Activated CD8-positive, alpha-beta T cell treated with anti-CD3 and anti-CD28 coated beads, Interleukin-2, amount 10 ng/mL, durations not matched to agents 7 days and 5 days (primary cell): ENCODE results near the gene DIPK1B. TPM values are rescaled to one million over a fixed set of nuclear protein-coding genes. Genes with fewer than 3 reads are reported as not detected.

Experiments
- ATAC-seq: fragments of 150-1000 bp; cut with Tn5 transposase; one replicate; pipeline ENCODE4 v1.10.0; 2021; ENCODE audit warnings: moderate library complexity
- CTCF ChIA-PET: fragments of 350-600 bp; sonication (Branson Sonifier 250); formaldehyde crosslinking; loops from one replicate; lab custom pipeline; 2021; ENCODE audit warnings: antibody characterized with exemption; lab: Charles Lee
- POLR2A ChIA-PET: fragments of 350-600 bp; sonication (Branson Sonifier 250); formaldehyde crosslinking; loops from one replicate; lab custom pipeline; 2021; ENCODE audit warnings: antibody characterized with exemption; lab: Charles Lee
- DNase-seq: peaks from one replicate; pipeline ENCODE4 v3.0.0-alpha.2; 2020
- H3K27ac Mint-ChIP-seq: one replicate; pipeline ENCODE4 v1.8.0; 2021; ENCODE audit warnings: mild to moderate bottlenecking, mixed read lengths
- H3K27me3 Mint-ChIP-seq: one replicate; pipeline ENCODE4 v1.8.0; 2021; ENCODE audit warnings: low read depth, mixed read lengths
- H3K36me3 Mint-ChIP-seq: one replicate; pipeline ENCODE4 v1.8.0; 2021; ENCODE audit warnings: low read depth, mixed read lengths
- H3K4me1 Mint-ChIP-seq: one replicate; pipeline ENCODE4 v1.8.0; 2021; ENCODE audit warnings: low read depth, mixed read lengths
- H3K4me3 Mint-ChIP-seq: one replicate; pipeline ENCODE4 v1.8.0; 2021; ENCODE audit warnings: mild to moderate bottlenecking, mixed read lengths
- H3K9me3 Mint-ChIP-seq: one replicate; pipeline ENCODE4 v1.8.0; 2022; ENCODE audit warnings: mixed read lengths; ENCODE audit not compliant: insufficient read depth
- total RNA-seq, 2 experiments: library from RNA; stranded (reverse); gene quantifications; one replicate each; pipeline ENCODE4 v1.2.3, GENCODE V29; 2021

Gene DIPK1B
- total RNA-seq, 2 experiments from 2014 or later, result 0.16 TPM; not detected in 1

DNA sequence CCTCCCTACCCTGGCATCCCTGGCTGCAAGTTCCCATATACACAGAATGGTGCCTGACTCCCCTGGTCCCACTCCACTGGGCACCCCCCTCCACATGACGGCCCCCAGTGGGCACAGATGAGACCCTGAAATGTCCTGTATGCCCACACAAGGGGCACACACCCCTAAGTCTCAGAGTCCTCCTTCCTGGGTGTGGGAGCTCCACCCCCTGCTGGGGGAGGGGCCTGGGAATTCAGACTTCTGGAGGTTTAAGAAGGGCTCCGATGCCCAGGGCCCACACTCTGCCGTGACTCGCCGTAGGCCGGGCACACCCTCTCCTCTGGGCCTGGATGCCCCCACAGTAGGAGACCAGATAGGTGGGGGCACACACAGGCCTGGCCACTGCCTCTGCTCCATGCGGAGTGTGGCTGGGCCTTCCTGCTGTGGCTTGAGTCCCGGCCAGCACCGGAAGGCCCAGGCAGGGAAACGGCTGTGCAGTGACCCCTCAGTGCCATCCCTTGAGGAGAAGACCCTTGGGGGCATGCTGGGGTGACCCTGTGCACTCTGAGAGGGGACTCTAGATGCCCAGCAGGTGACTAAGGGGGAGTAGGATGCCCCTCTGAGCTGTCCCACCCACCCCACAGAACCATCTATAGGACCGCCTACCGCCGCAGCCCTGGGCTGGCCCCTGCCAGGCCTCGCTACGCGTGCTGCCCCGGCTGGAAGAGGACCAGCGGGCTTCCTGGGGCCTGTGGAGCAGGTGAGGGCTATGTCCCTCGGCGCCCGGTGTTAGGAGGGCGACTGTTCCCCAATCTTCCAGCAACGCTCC, 43.2 kb upstream of the DIPK1B start:
- Mint-ChIP-seq H3K27ac (no peak overlapping the region), H3K9me3 (no peaks in the 10 kb centered on the region), H3K36me3 (peaks cover 2% of the 10 kb centered on the region), H3K4me1 (peaks cover 8% of the 10 kb centered on the region), H3K4me3 (no peak overlapping the region), H3K27me3 (peaks cover 7% of the 10 kb centered on the region)
- ATAC-seq, result no peak
- DNase-seq, result no peak
- ChIA-PET CTCF (interaction anchor here (0.6 to 1.0 kb wide), 2 partner anchors 33 to 59 kb away, joined by 3 read pairs; no protein-coding TSS in a partner anchor), POLR2A (no interaction called here)

GRCh38 chr9:136669791-136670464, 42.4 kb upstream of the DIPK1B start:
- Mint-ChIP-seq H3K27me3 (peaks cover 7% of the 10 kb centered on the region), H3K4me1 (peaks cover 6% of the 10 kb centered on the region), H3K9me3 (no peaks in the 10 kb centered on the region), H3K27ac (no peak overlapping the region), H3K36me3 (peaks cover 2% of the 10 kb centered on the region), H3K4me3 (no peak overlapping the region)
- ATAC-seq (no peak), DNase-seq (no peak)
- ChIA-PET CTCF (no interaction called here), POLR2A (no interaction called here)

- DNase-seq (no peak), ATAC-seq (no peak)
- ChIA-PET CTCF (interaction anchor here (0.9 to 2.1 kb wide), 4 partner anchors 9 to 31 kb away, joined by 3 to 19 read pairs (median 7); partner anchors contain the start of gene AGPAT2), POLR2A (interaction anchor here (1.1 kb wide), 1 partner anchor 16 kb away, joined by 5 read pairs; no protein-coding TSS in a partner anchor)
- no peak overlapping the region for H3K27ac Mint-ChIP-seq
- H3K9me3 Mint-ChIP-seq, result no peaks in the 10 kb centered on the region
- peaks cover 2% of the 10 kb centered on the region for H3K36me3 Mint-ChIP-seq
- peaks cover 3% of the 10 kb centered on the region for H3K4me1 Mint-ChIP-seq
- H3K4me3 Mint-ChIP-seq, result no peak overlapping the region
- peaks cover 5% of the 10 kb centered on the region for H3K27me3 Mint-ChIP-seq
Observed at GRCh38 chr9:136670576-136671253, 41.7 kb upstream of the DIPK1B start.

DNA sequence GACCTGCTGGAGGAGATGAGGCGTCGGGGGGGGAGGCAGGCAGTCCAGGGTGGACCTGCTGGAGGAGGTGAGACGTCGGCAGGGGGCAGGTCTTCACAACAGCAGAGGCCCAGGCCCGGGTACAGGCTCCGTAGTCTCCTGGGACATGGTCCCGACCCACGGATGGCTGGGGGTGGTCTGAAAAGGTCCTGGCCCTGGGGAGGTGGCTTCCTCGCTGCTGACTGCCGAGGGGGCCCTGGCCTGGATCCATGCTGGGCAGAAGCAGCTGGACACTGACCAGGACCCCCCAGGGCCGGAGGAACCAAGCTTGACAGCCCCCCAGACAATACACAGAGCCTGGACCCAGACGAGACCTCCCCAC, 41.1 kb upstream of the DIPK1B start:
- H3K27ac Mint-ChIP-seq, result no peak overlapping the region
- no peak for ATAC-seq
- ChIA-PET CTCF (interaction anchor here (0.6 to 2.1 kb wide), 9 partner anchors 10 to 1105 kb away, joined by 3 to 19 read pairs (median 4); partner anchors contain the start of gene AGPAT2), POLR2A (interaction anchor here (1.1 kb wide), 1 partner anchor 15 kb away, joined by 5 read pairs; no protein-coding TSS in a partner anchor)
- H3K9me3 Mint-ChIP-seq, result no peaks in the 10 kb centered on the region
- no peak overlapping the region for H3K4me3 Mint-ChIP-seq
- H3K36me3 Mint-ChIP-seq, result peaks cover 2% of the 10 kb centered on the region
- H3K27me3 Mint-ChIP-seq, result peaks cover 5% of the 10 kb centered on the region
- peaks cover 3% of the 10 kb centered on the region for H3K4me1 Mint-ChIP-seq
- no peak for DNase-seq

GRCh38 chr9:136671646-136672430, 40.5 kb upstream of the DIPK1B start:
- Mint-ChIP-seq H3K9me3 (no peaks in the 10 kb centered on the region), H3K4me1 (peaks cover 3% of the 10 kb centered on the region), H3K27ac (no peak overlapping the region), H3K4me3 (no peak overlapping the region), H3K36me3 (peaks cover 2% of the 10 kb centered on the region), H3K27me3 (peaks cover 1% of the 10 kb centered on the region)
- ATAC-seq (peak; percentile 61), DNase-seq (peak; percentile 54)
- CTCF ChIA-PET, result interaction anchor here (0.6 to 2.1 kb wide), 10 partner anchors 10 to 1105 kb away, joined by 3 to 19 read pairs (median 4); partner anchors contain the start of gene AGPAT2
- POLR2A ChIA-PET, result interaction anchor here (0.9 to 1.1 kb wide), 2 partner anchors 14 to 56 kb away, joined by 4 to 5 read pairs; no protein-coding TSS in a partner anchor

DNA sequence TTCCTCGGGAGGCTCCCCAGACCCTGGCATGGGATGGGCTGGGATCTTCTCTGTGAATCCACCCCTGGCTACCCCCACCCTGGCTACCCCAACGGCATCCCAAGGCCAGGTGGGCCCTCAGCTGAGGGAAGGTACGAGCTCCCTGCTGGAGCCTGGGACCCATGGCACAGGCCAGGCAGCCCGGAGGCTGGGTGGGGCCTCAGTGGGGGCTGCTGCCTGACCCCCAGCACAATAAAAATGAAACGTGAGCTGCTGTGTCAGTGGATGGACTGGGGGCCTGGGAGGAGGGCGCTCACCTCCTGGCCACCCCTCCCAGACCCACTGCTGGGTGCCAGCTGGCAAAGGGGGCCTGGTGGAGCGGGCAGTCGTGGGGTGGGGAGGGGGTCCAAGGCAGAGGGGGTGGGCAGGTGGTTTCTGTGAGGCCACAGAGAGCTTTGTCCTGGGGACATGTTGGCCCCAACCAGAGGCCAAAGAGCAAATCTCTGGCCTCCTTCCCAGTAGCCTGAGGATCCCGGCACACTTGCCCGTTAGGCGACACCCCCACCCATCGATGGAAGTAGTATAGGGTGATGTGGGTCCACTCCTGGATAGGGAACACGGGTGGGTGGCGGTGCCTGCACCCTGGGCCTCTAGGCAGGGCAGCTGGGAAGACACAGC, 39.8 kb upstream of the DIPK1B start:
- ChIA-PET CTCF (interaction anchor here (0.8 to 2.1 kb wide), 6 partner anchors 11 to 57 kb away, joined by 3 to 19 read pairs (median 4); partner anchors contain the start of gene AGPAT2), POLR2A (interaction anchor here (0.9 kb wide), 1 partner anchor 55 kb away, joined by 4 read pairs; no protein-coding TSS in a partner anchor)
- H3K9me3 Mint-ChIP-seq, result no peaks in the 10 kb centered on the region
- peaks cover 3% of the 10 kb centered on the region for H3K4me1 Mint-ChIP-seq
- H3K36me3 Mint-ChIP-seq, result peaks cover 2% of the 10 kb centered on the region
- no peak for DNase-seq
- H3K27me3 Mint-ChIP-seq, result peaks cover 1% of the 10 kb centered on the region
- H3K4me3 Mint-ChIP-seq, result no peak overlapping the region
- no peak overlapping the region for H3K27ac Mint-ChIP-seq
- ATAC-seq, result no peak

- no peak for ATAC-seq
- no peaks in the 10 kb centered on the region for H3K9me3 Mint-ChIP-seq
- peaks cover 1% of the 10 kb centered on the region for H3K27me3 Mint-ChIP-seq
- peaks cover 2% of the 10 kb centered on the region for H3K36me3 Mint-ChIP-seq
- CTCF ChIA-PET, result interaction anchor here (0.8 to 2.1 kb wide), 5 partner anchors 14 to 56 kb away, joined by 3 to 19 read pairs (median 4); partner anchors contain the start of gene AGPAT2
- POLR2A ChIA-PET, result interaction anchor here (0.9 kb wide), 1 partner anchor 55 kb away, joined by 4 read pairs; no protein-coding TSS in a partner anchor
- no peak for DNase-seq
- H3K27ac Mint-ChIP-seq, result no peak overlapping the region
- peaks cover 3% of the 10 kb centered on the region for H3K4me1 Mint-ChIP-seq
- H3K4me3 Mint-ChIP-seq, result no peak overlapping the region
Observed at GRCh38 chr9:136673088-136673974, 39.0 kb upstream of the DIPK1B start.

GRCh38 chr9:136673975-136674785, 38.2 kb upstream of the DIPK1B start:
- DNase-seq (no peak), ATAC-seq (no peak)
- H3K9me3 Mint-ChIP-seq, result no peaks in the 10 kb centered on the region
- no peak overlapping the region for H3K27ac Mint-ChIP-seq
- H3K4me1 Mint-ChIP-seq, result no peaks in the 10 kb centered on the region
- CTCF ChIA-PET, result no interaction called here
- H3K4me3 Mint-ChIP-seq, result no peak overlapping the region
- POLR2A ChIA-PET, result no interaction called here
- H3K27me3 Mint-ChIP-seq, result no peaks in the 10 kb centered on the region
- H3K36me3 Mint-ChIP-seq, result peaks cover 2% of the 10 kb centered on the region

DNA sequence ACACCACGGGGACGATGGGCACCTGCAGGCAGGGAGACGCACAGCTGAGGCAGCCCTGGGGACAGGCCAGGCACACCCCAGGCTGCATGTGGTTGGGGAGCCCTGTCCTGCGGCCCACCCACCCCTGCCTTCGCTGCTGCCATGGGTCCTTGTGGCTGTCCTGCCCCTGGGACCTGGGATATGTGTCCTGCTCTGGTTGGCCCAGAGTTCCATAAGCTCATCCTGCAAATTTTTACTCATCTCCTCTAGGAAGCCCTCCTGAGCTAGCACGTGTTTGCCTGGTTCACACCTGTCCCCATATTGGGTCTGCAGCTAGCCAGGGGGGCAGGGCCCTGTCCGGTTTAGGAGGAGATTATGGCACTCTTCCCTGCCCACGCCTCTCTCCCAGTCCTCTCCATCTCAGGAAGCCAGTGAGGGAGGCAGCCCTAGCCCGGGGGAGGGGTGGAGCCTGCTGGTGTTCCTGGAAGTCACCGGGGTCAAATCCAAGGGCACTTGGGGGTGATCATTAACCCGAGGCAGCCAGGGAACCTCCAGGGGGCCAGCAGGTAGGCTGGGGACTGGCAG, 37.5 kb upstream of the DIPK1B start:
- CTCF ChIA-PET, result no interaction called here
- H3K27me3 Mint-ChIP-seq, result no peaks in the 10 kb centered on the region
- H3K9me3 Mint-ChIP-seq, result no peaks in the 10 kb centered on the region

More for the DNA sequence above, 37.5 kb upstream of the DIPK1B start:
- Mint-ChIP-seq H3K4me3 (no peak overlapping the region), H3K36me3 (peaks cover 2% of the 10 kb centered on the region), H3K4me1 (no peaks in the 10 kb centered on the region), H3K27ac (no peak overlapping the region)
- DNase-seq (no peak), ATAC-seq (no peak)
- POLR2A ChIA-PET, result no interaction called here
